Ishikawa (cell line): Measurements from ENCODE around the gene TCF19.

Source experiments
- CEBPB ChIP-seq: IDR thresholded peaks from 2 replicates; pipeline ENCODE4 v1.6.1; 2012
- CREB1 ChIP-seq: IDR thresholded peaks from 2 replicates; pipeline ENCODE4 v1.6.1; 2012; ENCODE audit warnings: low read depth
- EGR1 ChIP-seq: IDR thresholded peaks from 2 replicates; pipeline ENCODE4 v1.6.1; 2012
- EP300 ChIP-seq: IDR thresholded peaks from 2 replicates; pipeline ENCODE4 v1.6.1; 2012; ENCODE audit warnings: borderline replicate concordance
- FOXM1 ChIP-seq: IDR thresholded peaks from 2 replicates; pipeline ENCODE4 v1.6.1; 2012; ENCODE audit warnings: low read depth, borderline replicate concordance
- NFIC ChIP-seq: IDR thresholded peaks from 2 replicates; pipeline ENCODE4 v1.6.1; 2012
- RAD21 ChIP-seq: IDR thresholded peaks from 2 replicates; pipeline ENCODE4 v1.6.1; 2012; ENCODE audit warnings: low read depth
- REST ChIP-seq: IDR thresholded peaks from 2 replicates; pipeline ENCODE4 v1.6.1; 2012; ENCODE audit warnings: low read depth, mild to moderate bottlenecking
- TAF1 ChIP-seq: IDR thresholded peaks from 2 replicates; pipeline ENCODE4 v1.6.1; 2012; ENCODE audit warnings: low read depth, mild to moderate bottlenecking
- TCF12 ChIP-seq: IDR thresholded peaks from 2 replicates; pipeline ENCODE4 v1.6.1; 2012; ENCODE audit warnings: low read depth
- TEAD4 ChIP-seq: IDR thresholded peaks from 2 replicates; pipeline ENCODE4 v1.6.1; 2012
- YY1 ChIP-seq: IDR thresholded peaks from 2 replicates; pipeline ENCODE4 v1.6.1; 2012; ENCODE audit warnings: low read depth
- ZBTB7A ChIP-seq: IDR thresholded peaks from 2 replicates; pipeline ENCODE4 v1.6.1; 2012; ENCODE audit warnings: low read depth
- TF ChIP-seq, protein P1 (sequence below): IDR thresholded peaks from 2 replicates; pipeline ENCODE4 v1.6.1; 2012
- TF ChIP-seq, protein P2 (sequence below): IDR thresholded peaks from 2 replicates; pipeline ENCODE4 v1.6.1; 2012

TCF19 gene

DNA sequence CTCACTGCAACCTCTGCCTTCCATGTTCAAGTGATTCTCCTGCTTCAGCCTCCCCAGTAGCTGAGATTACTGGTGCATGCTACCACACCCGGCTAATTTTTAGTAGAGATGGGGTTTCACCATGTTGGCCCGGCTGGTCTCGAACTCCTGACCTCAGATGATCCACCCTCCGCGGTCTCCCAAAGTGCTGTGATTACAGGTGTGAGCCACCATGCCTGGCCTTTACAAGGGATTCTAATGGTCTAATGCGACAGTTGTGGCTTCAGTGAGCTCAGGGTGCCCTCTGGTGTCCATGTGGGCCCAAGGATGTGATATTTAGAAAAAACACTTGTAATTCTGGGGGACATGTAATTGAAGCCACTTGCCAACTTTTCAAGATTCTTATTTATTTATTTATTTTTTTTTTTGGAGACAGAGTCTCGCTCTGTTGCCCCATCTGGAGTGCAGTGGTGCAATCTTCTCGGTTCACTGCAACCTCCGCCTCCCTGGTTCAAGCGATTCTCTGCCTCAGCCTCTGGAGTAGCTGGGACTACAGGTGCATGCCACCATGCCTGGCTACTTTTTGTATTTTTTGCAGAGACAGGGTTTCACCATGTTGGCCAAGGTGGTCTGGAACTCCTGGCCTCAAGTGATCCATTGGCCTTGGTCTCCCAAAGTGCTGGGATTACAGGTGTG lies 34.2 kb downstream of the TCF19 start:
- TF ChIP-seq RAD21 = peak; percentile 90

DNA sequence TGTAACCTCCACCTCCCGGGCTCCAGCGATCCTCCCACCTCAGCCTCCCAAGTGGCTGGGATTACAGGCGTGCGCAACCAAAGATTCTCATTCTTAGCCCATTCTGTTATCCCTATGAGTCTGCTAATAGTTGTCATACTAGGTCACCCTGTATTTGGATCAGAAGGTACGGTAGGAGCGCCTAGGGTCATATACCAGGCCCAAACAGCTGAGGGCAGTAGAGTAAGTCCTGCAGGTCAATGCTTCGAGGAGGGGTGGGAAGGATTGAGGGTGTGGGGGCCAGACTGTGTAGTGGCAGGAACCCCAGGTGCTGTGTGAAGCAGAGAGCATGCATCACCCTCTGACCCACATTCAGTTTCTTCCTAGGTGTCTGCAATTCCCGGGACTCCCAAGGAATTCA lies 34.8 kb downstream of the TCF19 start:
- TF ChIP-seq RAD21 (0 out of 2 replicates have a peak, but pooled peaks have one; percentile 2), CEBPB (no peak)

DNA sequence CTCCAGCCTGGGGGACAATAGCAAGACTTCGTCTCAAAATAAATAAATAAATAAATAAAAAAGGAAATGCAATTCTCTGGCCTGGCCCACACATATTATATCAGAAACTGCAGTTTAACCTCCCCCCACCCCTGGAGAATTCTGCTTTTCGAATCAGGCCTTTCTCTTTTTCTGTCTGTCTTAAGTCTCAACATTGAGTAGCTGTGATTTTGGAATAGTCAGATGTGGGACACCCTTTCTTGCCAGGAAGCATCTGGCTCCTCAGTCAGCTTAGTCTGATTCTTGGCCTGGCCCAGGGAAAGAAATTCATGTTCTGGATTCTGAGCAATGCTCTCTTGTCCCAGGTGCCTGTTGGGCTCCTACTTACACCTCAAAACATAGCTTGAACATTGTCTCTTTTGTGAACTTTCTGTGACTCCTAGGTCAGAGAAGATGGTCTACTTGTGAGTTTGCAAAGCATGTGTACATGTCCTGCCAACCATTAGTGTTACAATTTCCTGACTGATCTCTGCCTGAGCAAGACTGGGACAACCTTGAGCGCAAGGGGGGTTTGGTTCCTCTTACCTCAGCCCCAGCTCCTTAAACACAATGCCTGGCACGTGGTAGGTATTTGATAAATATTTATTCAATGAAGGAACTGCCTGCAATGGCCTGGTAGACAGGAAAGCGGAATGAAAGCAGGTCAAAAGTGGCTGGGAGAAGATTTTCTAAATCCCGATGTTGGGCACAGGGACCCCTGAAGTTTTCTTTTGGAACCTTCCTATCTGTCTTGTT lies 35.9 kb downstream of the TCF19 start:
- TF ChIP-seq CREB1 (no peak), REST (no peak), TEAD4 (no peak), ZBTB7A (no peak), RAD21 (no peak)

DNA sequence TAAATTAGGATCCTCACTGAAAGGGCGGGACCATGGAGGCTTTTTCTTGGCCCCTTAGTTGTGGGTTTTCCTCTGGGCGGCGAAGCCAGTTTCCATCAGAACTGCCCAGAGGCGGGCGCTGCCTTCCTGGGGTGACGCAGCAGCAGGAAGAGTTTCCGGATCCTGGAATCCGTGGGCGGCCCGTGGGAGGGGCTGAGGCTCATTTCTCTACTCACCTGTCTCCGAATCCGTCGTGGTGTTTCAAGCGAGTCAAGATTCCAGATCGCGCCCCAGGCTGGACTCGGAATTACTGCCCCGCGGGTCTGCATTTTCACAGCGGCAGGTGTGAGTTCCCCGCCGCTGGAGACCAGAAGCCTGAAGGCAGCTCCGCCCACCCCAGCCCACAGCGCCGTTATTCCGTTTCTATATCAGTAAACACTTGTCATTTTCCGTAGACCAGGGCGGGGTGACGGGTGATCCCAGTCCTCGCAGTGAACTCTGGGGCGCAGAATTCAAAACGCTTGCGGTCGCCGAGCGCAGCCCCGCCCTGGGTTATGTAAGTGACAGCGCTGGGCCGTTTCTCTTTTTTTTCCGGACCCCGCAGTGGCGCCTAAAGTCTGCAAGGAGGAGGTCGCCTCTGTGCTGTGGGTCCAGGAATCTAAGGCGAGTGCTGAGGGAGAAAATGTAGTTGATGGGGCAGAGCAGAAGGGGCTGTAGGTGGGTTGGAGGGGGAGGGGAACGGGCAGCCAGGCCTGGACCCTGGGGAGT lies 39.3 kb downstream of the TCF19 start:
- TF ChIP-seq TCF12 (peak; percentile 33; the same call in 1 of the 2 replicates), NFIC (no peak), TEAD4 (0 out of 2 replicates have a peak, but pooled peaks have one; percentile 22), YY1 (no peak; the same call in 1 of the 2 replicates), EGR1 (peak; percentile 96), CREB1 (0 out of 2 replicates have a peak, but pooled peaks have one; percentile 24), ZBTB7A (0 out of 2 replicates have a peak, but pooled peaks have one; percentile 45), CEBPB (peak; percentile 39; the same call in 1 of the 2 replicates), TAF1 (peak; percentile 54; the same call in 1 of the 2 replicates), REST (no peak), EP300 (no peak), RAD21 (no peak), FOXM1 (peak; percentile 47; the same call in 1 of the 2 replicates)
- TF ChIP-seq, protein P1, sequence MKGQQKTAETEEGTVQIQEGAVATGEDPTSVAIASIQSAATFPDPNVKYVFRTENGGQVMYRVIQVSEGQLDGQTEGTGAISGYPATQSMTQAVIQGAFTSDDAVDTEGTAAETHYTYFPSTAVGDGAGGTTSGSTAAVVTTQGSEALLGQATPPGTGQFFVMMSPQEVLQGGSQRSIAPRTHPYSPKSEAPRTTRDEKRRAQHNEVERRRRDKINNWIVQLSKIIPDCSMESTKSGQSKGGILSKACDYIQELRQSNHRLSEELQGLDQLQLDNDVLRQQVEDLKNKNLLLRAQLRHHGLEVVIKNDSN = no peak
- TF ChIP-seq, protein P2, sequence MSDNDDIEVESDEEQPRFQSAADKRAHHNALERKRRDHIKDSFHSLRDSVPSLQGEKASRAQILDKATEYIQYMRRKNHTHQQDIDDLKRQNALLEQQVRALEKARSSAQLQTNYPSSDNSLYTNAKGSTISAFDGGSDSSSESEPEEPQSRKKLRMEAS = peak; percentile 18; the same call in 1 of the 2 replicates

DNA sequence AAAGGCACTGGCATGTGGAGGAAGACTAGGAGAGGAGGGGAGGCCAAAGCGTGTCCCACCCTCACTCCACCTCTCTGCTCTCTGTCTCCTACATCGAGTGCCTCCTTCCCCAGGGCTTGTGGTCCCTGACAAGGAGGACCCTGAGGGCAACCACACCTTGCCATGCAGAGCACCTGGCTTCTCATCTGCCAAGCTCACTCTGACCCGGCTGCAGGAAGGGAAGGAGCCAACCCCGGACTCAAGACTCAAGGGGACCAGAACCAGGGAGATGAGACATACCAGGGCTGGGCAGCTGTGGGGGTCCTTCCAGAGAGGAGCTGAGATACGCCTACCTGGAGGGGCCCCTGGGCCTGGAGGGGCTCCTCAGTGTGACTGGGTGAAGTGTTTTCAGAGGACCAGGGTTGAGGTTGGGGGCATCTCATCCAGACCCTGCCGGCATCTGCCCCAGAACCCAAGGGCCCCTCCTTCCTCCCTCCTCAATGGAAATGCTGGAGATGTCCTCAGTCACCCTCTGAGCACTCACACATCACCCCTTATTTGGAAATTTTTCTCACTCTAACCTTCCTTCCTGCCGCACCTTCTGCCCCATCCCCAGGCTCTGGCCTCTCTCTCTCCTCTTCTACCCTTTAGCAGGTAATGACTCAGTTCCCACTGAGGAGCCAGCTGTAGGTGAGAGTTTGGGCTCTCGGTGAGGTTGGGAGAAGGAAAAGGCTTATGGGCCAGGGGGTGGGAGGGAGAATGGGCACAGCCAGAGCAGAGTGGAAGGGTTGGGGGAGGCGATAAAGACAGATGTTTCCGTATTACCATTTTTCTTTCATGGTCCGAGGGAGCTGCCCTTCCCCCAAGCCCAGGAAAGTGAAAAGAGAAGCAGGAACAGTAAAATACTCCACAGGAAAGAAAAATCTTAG lies 44.1 kb downstream of the TCF19 start:
- TF ChIP-seq EP300 (no peak), YY1 (no peak), EGR1 (no peak), TEAD4 (no peak), CREB1 (no peak), NFIC (no peak), TAF1 (no peak), TCF12 (no peak), FOXM1 (no peak), RAD21 (no peak)
- TF ChIP-seq, protein P1 = no peak
- TF ChIP-seq, protein P2 = no peak
